Measurements from ENCODE around the gene NFATC1. TPM values are rescaled to one million over a fixed set of nuclear protein-coding genes. Genes with fewer than 3 reads are reported as not detected.

NFATC1 gene
- polyA plus RNA-seq, 1 donor from 2014 or later: 0.37 TPM

DNA sequence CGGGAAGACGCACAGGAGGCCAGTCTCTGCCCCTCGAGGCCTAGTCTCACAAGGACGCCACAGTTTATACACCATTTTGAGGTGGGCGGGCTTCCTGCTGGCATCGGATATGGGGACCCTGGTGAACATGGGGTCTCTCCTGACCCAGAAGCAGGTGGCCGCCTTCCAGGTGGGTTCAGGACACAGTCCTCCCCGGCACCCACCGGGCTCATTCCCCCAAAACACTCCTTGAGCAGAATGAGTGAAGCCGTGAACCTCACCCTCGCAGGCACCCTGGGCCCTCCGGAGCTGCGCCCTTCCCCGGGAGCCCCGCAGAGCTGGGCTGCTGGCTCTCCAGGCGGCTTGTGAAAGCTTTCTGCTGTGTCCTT, 6.5 kb downstream of the NFATC1 start:
- H3K27me3 ChIP-seq (ENCODE audit: insufficient read depth, low read depth, low read length): peaks cover 33% of the 10 kb centered on the region
- H3K4me3 ChIP-seq (ENCODE audit: low read length): no peak overlapping the region
- no peaks in the 10 kb centered on the region for H3K9me2 ChIP-seq (ENCODE audit: insufficient read depth, low read length)
- H3K27ac ChIP-seq (ENCODE audit: low read length): no peak overlapping the region
- H3F3A ChIP-seq (ENCODE audit: insufficient read depth, low read length, poor library complexity, severe bottlenecking): no peaks in the 10 kb centered on the region
- H3K4me2 ChIP-seq (ENCODE audit: low read length): no peak overlapping the region
- no peaks in the 10 kb centered on the region for H3K9me3 ChIP-seq (ENCODE audit: low read length)
- H3K79me2 ChIP-seq (replicated peaks; ENCODE audit: insufficient read depth, low read length): no peaks in the 10 kb centered on the region
- TF ChIP-seq, protein P1, sequence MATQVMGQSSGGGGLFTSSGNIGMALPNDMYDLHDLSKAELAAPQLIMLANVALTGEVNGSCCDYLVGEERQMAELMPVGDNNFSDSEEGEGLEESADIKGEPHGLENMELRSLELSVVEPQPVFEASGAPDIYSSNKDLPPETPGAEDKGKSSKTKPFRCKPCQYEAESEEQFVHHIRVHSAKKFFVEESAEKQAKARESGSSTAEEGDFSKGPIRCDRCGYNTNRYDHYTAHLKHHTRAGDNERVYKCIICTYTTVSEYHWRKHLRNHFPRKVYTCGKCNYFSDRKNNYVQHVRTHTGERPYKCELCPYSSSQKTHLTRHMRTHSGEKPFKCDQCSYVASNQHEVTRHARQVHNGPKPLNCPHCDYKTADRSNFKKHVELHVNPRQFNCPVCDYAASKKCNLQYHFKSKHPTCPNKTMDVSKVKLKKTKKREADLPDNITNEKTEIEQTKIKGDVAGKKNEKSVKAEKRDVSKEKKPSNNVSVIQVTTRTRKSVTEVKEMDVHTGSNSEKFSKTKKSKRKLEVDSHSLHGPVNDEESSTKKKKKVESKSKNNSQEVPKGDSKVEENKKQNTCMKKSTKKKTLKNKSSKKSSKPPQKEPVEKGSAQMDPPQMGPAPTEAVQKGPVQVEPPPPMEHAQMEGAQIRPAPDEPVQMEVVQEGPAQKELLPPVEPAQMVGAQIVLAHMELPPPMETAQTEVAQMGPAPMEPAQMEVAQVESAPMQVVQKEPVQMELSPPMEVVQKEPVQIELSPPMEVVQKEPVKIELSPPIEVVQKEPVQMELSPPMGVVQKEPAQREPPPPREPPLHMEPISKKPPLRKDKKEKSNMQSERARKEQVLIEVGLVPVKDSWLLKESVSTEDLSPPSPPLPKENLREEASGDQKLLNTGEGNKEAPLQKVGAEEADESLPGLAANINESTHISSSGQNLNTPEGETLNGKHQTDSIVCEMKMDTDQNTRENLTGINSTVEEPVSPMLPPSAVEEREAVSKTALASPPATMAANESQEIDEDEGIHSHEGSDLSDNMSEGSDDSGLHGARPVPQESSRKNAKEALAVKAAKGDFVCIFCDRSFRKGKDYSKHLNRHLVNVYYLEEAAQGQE (IDR thresholded peaks at IDR 0.05; ENCODE audit: borderline replicate concordance): no peak
- TF ChIP-seq EP300 (conservative IDR thresholded peaks at IDR 0.05; ENCODE audit: poor library complexity, severe bottlenecking): no peak
- TF ChIP-seq POLR2AphosphoS5 (IDR thresholded peaks at IDR 0.05): no peak
- no peak for TF ChIP-seq SMC3 (conservative IDR thresholded peaks at IDR 0.05; ENCODE audit: poor library complexity)
- TF ChIP-seq MXI1 (conservative IDR thresholded peaks at IDR 0.05; ENCODE audit: poor library complexity, severe bottlenecking): no peak
- TF ChIP-seq EZH2 (IDR thresholded peaks at IDR 0.05; ENCODE audit: borderline replicate concordance, insufficient read depth, low read length, poor library complexity, severe bottlenecking): no peak
- no peak for TF ChIP-seq RAD21 (conservative IDR thresholded peaks at IDR 0.05)
- TF ChIP-seq, protein P2, sequence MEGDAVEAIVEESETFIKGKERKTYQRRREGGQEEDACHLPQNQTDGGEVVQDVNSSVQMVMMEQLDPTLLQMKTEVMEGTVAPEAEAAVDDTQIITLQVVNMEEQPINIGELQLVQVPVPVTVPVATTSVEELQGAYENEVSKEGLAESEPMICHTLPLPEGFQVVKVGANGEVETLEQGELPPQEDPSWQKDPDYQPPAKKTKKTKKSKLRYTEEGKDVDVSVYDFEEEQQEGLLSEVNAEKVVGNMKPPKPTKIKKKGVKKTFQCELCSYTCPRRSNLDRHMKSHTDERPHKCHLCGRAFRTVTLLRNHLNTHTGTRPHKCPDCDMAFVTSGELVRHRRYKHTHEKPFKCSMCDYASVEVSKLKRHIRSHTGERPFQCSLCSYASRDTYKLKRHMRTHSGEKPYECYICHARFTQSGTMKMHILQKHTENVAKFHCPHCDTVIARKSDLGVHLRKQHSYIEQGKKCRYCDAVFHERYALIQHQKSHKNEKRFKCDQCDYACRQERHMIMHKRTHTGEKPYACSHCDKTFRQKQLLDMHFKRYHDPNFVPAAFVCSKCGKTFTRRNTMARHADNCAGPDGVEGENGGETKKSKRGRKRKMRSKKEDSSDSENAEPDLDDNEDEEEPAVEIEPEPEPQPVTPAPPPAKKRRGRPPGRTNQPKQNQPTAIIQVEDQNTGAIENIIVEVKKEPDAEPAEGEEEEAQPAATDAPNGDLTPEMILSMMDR (IDR thresholded peaks at IDR 0.05; ENCODE audit: poor library complexity, severe bottlenecking): no peak
- no peak for TF ChIP-seq TAF1 (IDR thresholded peaks at IDR 0.05; ENCODE audit: low read depth)
- no peaks in the 10 kb centered on the region for H4K20me1 ChIP-seq (ENCODE audit: insufficient read depth)
- no peak overlapping the region for H2AFZ ChIP-seq (ENCODE audit: low read depth, low read length)
- no peaks in the 10 kb centered on the region for H3K36me3 ChIP-seq (ENCODE audit: insufficient read depth, low read length)
- no peak overlapping the region for H3K9ac ChIP-seq (ENCODE audit: low read length)

DNA sequence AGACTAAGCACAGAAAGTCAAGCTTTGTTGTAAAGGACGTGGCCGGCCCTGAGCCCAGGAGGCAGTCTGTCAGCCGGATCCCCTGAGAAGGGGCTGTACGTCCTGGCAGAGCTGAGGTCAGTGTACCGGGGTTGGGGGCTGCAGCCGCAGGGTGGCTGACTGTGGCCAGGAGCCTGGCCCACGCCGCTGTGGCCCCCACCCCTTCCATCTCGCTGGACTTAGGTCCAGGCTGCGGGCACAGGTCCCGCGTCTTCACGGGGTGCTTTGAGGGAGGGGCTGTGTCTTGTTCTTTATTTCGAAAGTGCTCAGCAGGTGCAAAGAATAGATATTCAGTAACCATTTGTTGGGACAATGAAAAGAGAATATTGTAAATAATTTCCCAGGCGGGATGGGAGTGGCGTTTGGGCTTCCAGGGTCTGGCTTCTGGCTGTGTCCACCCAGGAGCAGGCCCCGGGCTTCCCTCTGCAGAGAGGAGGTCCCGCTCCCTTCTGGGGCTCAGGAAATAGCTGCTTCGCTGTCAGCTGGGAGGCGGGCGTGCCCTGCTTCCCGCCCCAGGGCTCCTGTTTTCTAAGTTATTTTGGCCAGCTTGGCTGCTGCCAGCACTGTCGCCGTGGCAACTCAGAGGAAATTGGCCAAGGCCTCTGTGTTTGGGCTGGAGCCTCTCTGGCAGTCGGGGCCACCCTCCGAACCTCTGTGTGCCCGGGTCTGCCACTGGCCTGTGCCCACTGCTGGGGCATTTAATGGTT, 7.4 kb downstream of the NFATC1 start:
- Histone ChIP-seq H3K9ac (ENCODE audit: low read length) (no peak overlapping the region), H3K9me2 (ENCODE audit: insufficient read depth, low read length) (no peaks in the 10 kb centered on the region), H3K27ac (ENCODE audit: low read length) (no peak overlapping the region), H3K36me3 (ENCODE audit: insufficient read depth, low read length) (no peaks in the 10 kb centered on the region), H3K27me3 (ENCODE audit: insufficient read depth, low read depth, low read length) (peaks cover 23% of the 10 kb centered on the region), H3K4me2 (ENCODE audit: low read length) (no peak overlapping the region), H3K4me3 (ENCODE audit: low read length) (no peak overlapping the region), H3F3A (ENCODE audit: insufficient read depth, low read length, poor library complexity, severe bottlenecking) (no peaks in the 10 kb centered on the region), H3K9me3 (ENCODE audit: low read length) (no peaks in the 10 kb centered on the region), H4K20me1 (ENCODE audit: insufficient read depth) (no peaks in the 10 kb centered on the region), H3K79me2 (replicated peaks; ENCODE audit: insufficient read depth, low read length) (no peaks in the 10 kb centered on the region), H2AFZ (ENCODE audit: low read depth, low read length) (no peak overlapping the region)
- no peak for TF ChIP-seq EP300 (conservative IDR thresholded peaks at IDR 0.05; ENCODE audit: poor library complexity, severe bottlenecking)
- TF ChIP-seq MXI1 (conservative IDR thresholded peaks at IDR 0.05; ENCODE audit: poor library complexity, severe bottlenecking): no peak
- TF ChIP-seq EZH2 (IDR thresholded peaks at IDR 0.05; ENCODE audit: borderline replicate concordance, insufficient read depth, low read length, poor library complexity, severe bottlenecking): no peak
- no peak for TF ChIP-seq POLR2AphosphoS5 (IDR thresholded peaks at IDR 0.05)
- TF ChIP-seq RAD21 (conservative IDR thresholded peaks at IDR 0.05): no peak
- TF ChIP-seq, protein P1 (IDR thresholded peaks at IDR 0.05; ENCODE audit: borderline replicate concordance): no peak
